ENCODE data around the gene RB1. TPM values are rescaled to one million over a fixed set of nuclear protein-coding genes. Genes with fewer than 3 reads are reported as not detected.

The RB1 gene
- total RNA-seq, 1 experiment from 2014 or later: 36.7 TPM

DNA sequence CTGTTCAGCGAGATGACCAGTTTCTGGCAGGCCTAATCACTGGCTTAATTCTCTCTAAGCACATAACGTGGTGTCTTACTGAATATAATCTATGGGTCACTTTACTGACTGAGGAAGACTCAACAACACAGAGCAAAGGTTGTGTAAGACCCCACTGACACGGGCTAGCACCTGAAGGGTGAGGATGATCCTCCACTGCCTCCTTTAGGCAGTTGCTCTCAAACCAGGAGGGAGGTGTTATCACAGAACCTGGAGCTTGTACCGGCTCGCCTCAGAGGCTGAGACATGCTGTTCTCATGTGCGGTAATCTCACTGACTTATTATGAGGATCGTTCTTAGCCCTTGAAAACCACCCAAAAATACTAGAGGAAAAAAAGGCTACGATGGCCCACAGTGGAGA, 201.1 kb downstream of the RB1 start:
- Histone ChIP-seq H3K9ac (ENCODE audit: low read length) (no peak overlapping the region), H3K27me3 (ENCODE audit: insufficient read depth, low read length) (no peaks in the 10 kb centered on the region), H3K79me2 (ENCODE audit: insufficient read depth, low read length) (no peaks in the 10 kb centered on the region), H3K36me3 (ENCODE audit: control insufficient read depth in 1 of 2, insufficient read depth in 2 of 2, low read length in 2 of 2) (no peaks in the 10 kb centered on the region), H3K4me2 (ENCODE audit: low read length) (no peak overlapping the region), H3K9me2 (ENCODE audit: insufficient read depth) (no peaks in the 10 kb centered on the region), H3K4me1 (ENCODE audit: control insufficient read depth in 1 of 2, insufficient read depth in 2 of 2, low read length in 2 of 2) (no peaks in the 10 kb centered on the region), H2AFZ (ENCODE audit: low read depth, low read length, poor library complexity, severe bottlenecking) (no peak overlapping the region), H3K9me3 (ENCODE audit: control insufficient read depth in 1 of 2, insufficient read depth in 1 of 2, low read depth in 1 of 2, low read length in 2 of 2) (no peaks in the 10 kb centered on the region), H3K4me3 (replicated peaks in 1 of 2; ENCODE audit: low read depth in 1 of 2, low read length in 2 of 2) (no peak overlapping the region), H3K27ac (ENCODE audit: low read depth, low read length) (no peak overlapping the region), H4K20me1 (ENCODE audit: insufficient read depth) (no peaks in the 10 kb centered on the region)
- BruUV-seq (replicated peaks): no TSS peak
- ATAC-seq (no peak), DNase-seq (ENCODE audit: low read depth, low spot score) (no peak)
- ChIA-PET CTCF (no interaction called here), POLR2A (no interaction called here), RAD21 (ENCODE audit: low non-redundant PET in 1 of 2, low total read pairs in 2 of 2, uncharacterized antibody in 2 of 2, unreplicated experiment in 2 of 2) (no interaction called here)
- TF ChIP-seq POLR2A (IDR thresholded peaks at IDR 0.05; ENCODE audit: borderline replicate concordance, extremely low read depth, insufficient read depth, insufficient read length) (no peak), YY1 (IDR thresholded peaks at IDR 0.05; ENCODE audit: extremely low read depth, insufficient replicate concordance, low read depth, low read length) (no peak), ELF1 (IDR thresholded peaks at IDR 0.05; ENCODE audit: borderline replicate concordance, low read depth) (no peak), ZNF274 (IDR thresholded peaks at IDR 0.05; ENCODE audit: low read depth, low read length) (no peak), RAD21 (IDR thresholded peaks at IDR 0.05; ENCODE audit: low read depth) (no peak), EZH2 (IDR thresholded peaks at IDR 0.05) (no peak), CBX3 (IDR thresholded peaks at IDR 0.05; ENCODE audit: low read depth) (no peak), POLR2AphosphoS5 (IDR thresholded peaks at IDR 0.05; ENCODE audit: low read depth, low read length) (no peak), EGR1 (IDR thresholded peaks at IDR 0.05; ENCODE audit: low read depth) (no peak)
- TF ChIP-seq, protein P1, sequence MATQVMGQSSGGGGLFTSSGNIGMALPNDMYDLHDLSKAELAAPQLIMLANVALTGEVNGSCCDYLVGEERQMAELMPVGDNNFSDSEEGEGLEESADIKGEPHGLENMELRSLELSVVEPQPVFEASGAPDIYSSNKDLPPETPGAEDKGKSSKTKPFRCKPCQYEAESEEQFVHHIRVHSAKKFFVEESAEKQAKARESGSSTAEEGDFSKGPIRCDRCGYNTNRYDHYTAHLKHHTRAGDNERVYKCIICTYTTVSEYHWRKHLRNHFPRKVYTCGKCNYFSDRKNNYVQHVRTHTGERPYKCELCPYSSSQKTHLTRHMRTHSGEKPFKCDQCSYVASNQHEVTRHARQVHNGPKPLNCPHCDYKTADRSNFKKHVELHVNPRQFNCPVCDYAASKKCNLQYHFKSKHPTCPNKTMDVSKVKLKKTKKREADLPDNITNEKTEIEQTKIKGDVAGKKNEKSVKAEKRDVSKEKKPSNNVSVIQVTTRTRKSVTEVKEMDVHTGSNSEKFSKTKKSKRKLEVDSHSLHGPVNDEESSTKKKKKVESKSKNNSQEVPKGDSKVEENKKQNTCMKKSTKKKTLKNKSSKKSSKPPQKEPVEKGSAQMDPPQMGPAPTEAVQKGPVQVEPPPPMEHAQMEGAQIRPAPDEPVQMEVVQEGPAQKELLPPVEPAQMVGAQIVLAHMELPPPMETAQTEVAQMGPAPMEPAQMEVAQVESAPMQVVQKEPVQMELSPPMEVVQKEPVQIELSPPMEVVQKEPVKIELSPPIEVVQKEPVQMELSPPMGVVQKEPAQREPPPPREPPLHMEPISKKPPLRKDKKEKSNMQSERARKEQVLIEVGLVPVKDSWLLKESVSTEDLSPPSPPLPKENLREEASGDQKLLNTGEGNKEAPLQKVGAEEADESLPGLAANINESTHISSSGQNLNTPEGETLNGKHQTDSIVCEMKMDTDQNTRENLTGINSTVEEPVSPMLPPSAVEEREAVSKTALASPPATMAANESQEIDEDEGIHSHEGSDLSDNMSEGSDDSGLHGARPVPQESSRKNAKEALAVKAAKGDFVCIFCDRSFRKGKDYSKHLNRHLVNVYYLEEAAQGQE (IDR thresholded peaks at IDR 0.05; ENCODE audit: low read depth): no peak
- TF ChIP-seq, protein P2, sequence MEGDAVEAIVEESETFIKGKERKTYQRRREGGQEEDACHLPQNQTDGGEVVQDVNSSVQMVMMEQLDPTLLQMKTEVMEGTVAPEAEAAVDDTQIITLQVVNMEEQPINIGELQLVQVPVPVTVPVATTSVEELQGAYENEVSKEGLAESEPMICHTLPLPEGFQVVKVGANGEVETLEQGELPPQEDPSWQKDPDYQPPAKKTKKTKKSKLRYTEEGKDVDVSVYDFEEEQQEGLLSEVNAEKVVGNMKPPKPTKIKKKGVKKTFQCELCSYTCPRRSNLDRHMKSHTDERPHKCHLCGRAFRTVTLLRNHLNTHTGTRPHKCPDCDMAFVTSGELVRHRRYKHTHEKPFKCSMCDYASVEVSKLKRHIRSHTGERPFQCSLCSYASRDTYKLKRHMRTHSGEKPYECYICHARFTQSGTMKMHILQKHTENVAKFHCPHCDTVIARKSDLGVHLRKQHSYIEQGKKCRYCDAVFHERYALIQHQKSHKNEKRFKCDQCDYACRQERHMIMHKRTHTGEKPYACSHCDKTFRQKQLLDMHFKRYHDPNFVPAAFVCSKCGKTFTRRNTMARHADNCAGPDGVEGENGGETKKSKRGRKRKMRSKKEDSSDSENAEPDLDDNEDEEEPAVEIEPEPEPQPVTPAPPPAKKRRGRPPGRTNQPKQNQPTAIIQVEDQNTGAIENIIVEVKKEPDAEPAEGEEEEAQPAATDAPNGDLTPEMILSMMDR (IDR thresholded peaks at IDR 0.05 in 2 of 3, conservative IDR thresholded peaks at IDR 0.05 in 1 of 3; ENCODE audit: borderline replicate concordance in 1 of 3, insufficient read depth in 1 of 3, low read depth in 2 of 3, low read length in 2 of 3): no peak
- TF ChIP-seq, protein P3, sequence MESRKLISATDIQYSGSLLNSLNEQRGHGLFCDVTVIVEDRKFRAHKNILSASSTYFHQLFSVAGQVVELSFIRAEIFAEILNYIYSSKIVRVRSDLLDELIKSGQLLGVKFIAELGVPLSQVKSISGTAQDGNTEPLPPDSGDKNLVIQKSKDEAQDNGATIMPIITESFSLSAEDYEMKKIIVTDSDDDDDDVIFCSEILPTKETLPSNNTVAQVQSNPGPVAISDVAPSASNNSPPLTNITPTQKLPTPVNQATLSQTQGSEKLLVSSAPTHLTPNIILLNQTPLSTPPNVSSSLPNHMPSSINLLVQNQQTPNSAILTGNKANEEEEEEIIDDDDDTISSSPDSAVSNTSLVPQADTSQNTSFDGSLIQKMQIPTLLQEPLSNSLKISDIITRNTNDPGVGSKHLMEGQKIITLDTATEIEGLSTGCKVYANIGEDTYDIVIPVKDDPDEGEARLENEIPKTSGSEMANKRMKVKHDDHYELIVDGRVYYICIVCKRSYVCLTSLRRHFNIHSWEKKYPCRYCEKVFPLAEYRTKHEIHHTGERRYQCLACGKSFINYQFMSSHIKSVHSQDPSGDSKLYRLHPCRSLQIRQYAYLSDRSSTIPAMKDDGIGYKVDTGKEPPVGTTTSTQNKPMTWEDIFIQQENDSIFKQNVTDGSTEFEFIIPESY (IDR thresholded peaks at IDR 0.05; ENCODE audit: extremely low read depth, insufficient replicate concordance, low read length): no peak
- TF ChIP-seq, protein P4, sequence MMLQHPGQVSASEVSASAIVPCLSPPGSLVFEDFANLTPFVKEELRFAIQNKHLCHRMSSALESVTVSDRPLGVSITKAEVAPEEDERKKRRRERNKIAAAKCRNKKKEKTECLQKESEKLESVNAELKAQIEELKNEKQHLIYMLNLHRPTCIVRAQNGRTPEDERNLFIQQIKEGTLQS (IDR thresholded peaks at IDR 0.05): no peak
- TF ChIP-seq, protein P5, sequence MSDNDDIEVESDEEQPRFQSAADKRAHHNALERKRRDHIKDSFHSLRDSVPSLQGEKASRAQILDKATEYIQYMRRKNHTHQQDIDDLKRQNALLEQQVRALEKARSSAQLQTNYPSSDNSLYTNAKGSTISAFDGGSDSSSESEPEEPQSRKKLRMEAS (IDR thresholded peaks at IDR 0.05): no peak
- intact Hi-C loops (cut with micrococcal nuclease): no loop called here
